Activated naive CD4-positive, alpha-beta T cell treated with anti-CD3 and anti-CD28 coated beads, Interleukin-2, amount 10 ng/mL, durations not matched to agents 5 hours and 36 hours (primary cell): ENCODE data around the gene GCG. TPM values are rescaled to one million over a fixed set of nuclear protein-coding genes. Genes with fewer than 3 reads are reported as not detected.

Source experiments
- total RNA-seq, 2 experiments: library from RNA; stranded (reverse); gene quantifications; one replicate each; pipeline ENCODE4 v1.2.3, GENCODE V29; 2021

Gene GCG
- not detected for total RNA-seq

DNA sequence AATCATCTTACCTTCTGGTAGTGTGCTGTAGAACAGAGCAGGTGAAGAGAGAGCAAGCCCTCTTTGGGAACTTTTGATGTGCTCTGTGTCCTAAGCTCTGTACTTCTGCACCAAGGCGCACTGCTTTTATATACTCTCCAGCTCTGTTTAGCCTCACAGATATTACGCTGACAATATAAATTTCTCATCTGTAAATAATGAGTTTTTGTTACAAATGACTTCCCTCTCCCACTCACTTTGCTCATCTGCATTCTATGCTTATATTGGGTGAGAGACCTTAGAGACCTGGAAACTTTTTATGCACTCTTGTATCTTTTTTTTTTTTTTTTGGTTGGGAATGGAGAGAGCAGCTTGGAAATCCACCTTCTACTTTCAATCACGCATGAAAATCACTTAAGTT lies at the start of gene GCG:
Gene GCG (minus strand): TSS at position 101 of the 400 bp plus-strand sequence. CDS start 3,069 bp downstream, outside the sequence.

Other genes with a start within 250 kb of the GCG start
- gene DPP4, start 78.0 kb downstream of the GCG start, total RNA-seq, result 100 to 1,000 TPM; 130 TPM
- not detected for gene FAP, start 91.2 kb upstream of the GCG start, total RNA-seq
- gene IFIH1, start 166.4 kb upstream of the GCG start, total RNA-seq, result 10 to 100 TPM; 23.1 to 24.0 TPM
- 10 to 100 TPM; 11.4 to 13.0 TPM for gene GCA, start 191.9 kb upstream of the GCG start, total RNA-seq